Activated CD8-positive, alpha-beta memory T cell treated with anti-CD3 and anti-CD28 coated beads, Interleukin-2, amount 50 U/mL, for 48 hours (primary cell): ENCODE measurements around the gene PPP1R15B.

Experiments
- DNase-seq: peaks from one replicate; pipeline ENCODE4 v3.0.0-alpha.2; 2020

The PPP1R15B gene

GRCh38 chr1:204419064-204419403 is 7.4 kb upstream of the PPP1R15B start:
- no peak for DNase-seq

- peak; percentile 40 for DNase-seq
Observed at GRCh38 chr1:204418174-204419063, 6.8 kb upstream of the PPP1R15B start.

- DNase-seq, result peak; percentile 61
Observed at GRCh38 chr1:204417074-204417997, 5.7 kb upstream of the PPP1R15B start.

- no peak for DNase-seq
Observed at GRCh38 chr1:204416589-204417073, 5.0 kb upstream of the PPP1R15B start.

GRCh38 chr1:204415351-204415750 is 3.7 kb upstream of the PPP1R15B start:
- no peak for DNase-seq

GRCh38 chr1:204414016-204414415 is 2.4 kb upstream of the PPP1R15B start:
- no peak for DNase-seq

- no peak for DNase-seq
Observed at GRCh38 chr1:204413170-204413535, 1.5 kb upstream of the PPP1R15B start.

GRCh38 chr1:204410688-204411450 is 748 bp downstream of the PPP1R15B start:
- DNase-seq, result peak; percentile 64

GRCh38 chr1:204409836-204410687 is 1.6 kb downstream of the PPP1R15B start:
- no peak for DNase-seq

GRCh38 chr1:204409123-204409522 is 2.5 kb downstream of the PPP1R15B start:
- no peak for DNase-seq

- no peak for DNase-seq
Observed at GRCh38 chr1:204408602-204409001, 3.0 kb downstream of the PPP1R15B start.

GRCh38 chr1:204408074-204408507 is 3.5 kb downstream of the PPP1R15B start:
- no peak for DNase-seq

- DNase-seq, result no peak
Observed at GRCh38 chr1:204407295-204407971, 4.2 kb downstream of the PPP1R15B start.

GRCh38 chr1:204406621-204407020 is 5.0 kb downstream of the PPP1R15B start:
- DNase-seq, result no peak

GRCh38 chr1:204405988-204406387 is 5.6 kb downstream of the PPP1R15B start:
- DNase-seq, result no peak

GRCh38 chr1:204404629-204405028 is 7.0 kb downstream of the PPP1R15B start:
- DNase-seq, result no peak

- DNase-seq, result peak; percentile 40
Observed at GRCh38 chr1:204402391-204402790, 9.2 kb downstream of the PPP1R15B start.

GRCh38 chr1:204401730-204402129 is 9.9 kb downstream of the PPP1R15B start:
- no peak for DNase-seq

GRCh38 chr1:204400882-204401510 is 10.6 kb downstream of the PPP1R15B start:
- no peak for DNase-seq
